NT2/D1 (cell line): ENCODE results near the gene RGS12.

Source experiments
- DNase-seq: peaks from one replicate; pipeline ENCODE4 v3.0.0-alpha.2; 2011; ENCODE audit warnings: low read depth, low spot score
- H3K27me3 ChIP-seq: 2 replicates; pipeline ENCODE4 v1.6.0; 2011; ENCODE audit warnings: mild to moderate bottlenecking; ENCODE audit not compliant: insufficient read length, insufficient read depth
- H3K36me3 ChIP-seq: 2 replicates; pipeline ENCODE4 v1.6.1; 2011; ENCODE audit warnings: mild to moderate bottlenecking, low read length, mixed read lengths; ENCODE audit not compliant: insufficient read depth, insufficient read length
- H3K4me1 ChIP-seq: 2 replicates; pipeline ENCODE4 v1.5.1; 2011; ENCODE audit not compliant: insufficient read depth, insufficient read length
- H3K4me3 ChIP-seq: 2 replicates; pipeline ENCODE4 v1.5.1; 2011; ENCODE audit warnings: low read depth; ENCODE audit not compliant: insufficient read length
- H3K9ac ChIP-seq: 2 replicates; pipeline ENCODE4 v1.6.0; 2011; ENCODE audit warnings: low read depth; ENCODE audit not compliant: insufficient read length
- H3K9me3 ChIP-seq: 2 replicates; pipeline ENCODE4 v1.5.1; 2011; ENCODE audit warnings: mild to moderate bottlenecking, low read length; ENCODE audit not compliant: insufficient read depth
- SUZ12 ChIP-seq: IDR thresholded peaks from 2 replicates; pipeline ENCODE4 v1.6.1; 2011; ENCODE audit not compliant: insufficient read length, insufficient read depth; ENCODE audit errors: extremely low read depth
- YY1 ChIP-seq: IDR thresholded peaks from 2 replicates; pipeline ENCODE4 v1.6.1; 2011; ENCODE audit not compliant: insufficient read length, insufficient read depth
- ZNF274 ChIP-seq: IDR thresholded peaks from 2 replicates; pipeline ENCODE4 v1.6.1; 2011; ENCODE audit warnings: mild to moderate bottlenecking, low read depth, low read length

RGS12 gene

DNA sequence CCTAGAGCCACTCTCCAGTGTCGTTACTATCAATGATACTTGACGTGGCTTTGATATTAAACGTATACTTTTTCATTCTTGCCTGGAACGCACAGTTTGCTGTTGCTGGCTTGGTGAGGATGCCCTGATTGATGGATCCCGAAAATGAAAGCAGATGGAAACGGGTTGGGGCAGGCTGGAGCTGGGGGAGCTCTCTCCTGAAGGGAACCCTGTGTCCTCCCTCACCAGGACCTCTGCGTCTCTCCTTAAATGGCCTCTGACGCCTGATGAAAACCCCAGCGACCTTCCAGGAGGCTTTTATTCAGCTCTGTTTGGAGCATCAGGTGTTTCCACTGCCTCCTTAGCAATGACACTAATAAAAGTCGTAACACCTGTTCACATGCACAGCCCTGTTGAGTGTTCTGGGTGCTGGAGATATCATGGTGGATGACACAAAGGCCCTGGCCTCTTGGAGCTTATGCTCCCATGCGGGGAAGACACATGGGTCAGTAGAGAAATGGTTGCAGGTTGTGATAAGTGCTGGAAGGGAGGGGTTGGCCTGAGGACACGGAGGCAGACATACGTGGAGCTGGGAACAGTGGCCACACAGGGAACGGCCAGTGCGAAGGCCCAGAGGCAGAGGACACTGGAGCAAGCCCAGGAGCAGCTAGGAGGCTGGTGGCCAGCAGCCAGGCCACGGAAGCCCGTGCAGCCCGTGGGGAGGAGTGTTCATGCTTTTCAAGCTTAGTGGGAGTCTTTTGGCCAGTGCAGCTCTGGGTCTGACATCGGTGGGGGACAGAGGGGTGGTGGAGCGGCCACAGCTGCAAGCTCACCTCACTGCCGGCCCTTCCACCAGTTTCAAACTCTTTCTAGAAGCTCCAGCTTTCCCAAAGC is 36.4 kb upstream of the RGS12 start:
- Histone ChIP-seq H3K27me3 (no peaks in the 10 kb centered on the region), H3K9me3 (no peaks in the 10 kb centered on the region), H3K4me1 (peaks cover 13% of the 10 kb centered on the region), H3K4me3 (no peak overlapping the region), H3K36me3 (peaks cover 6% of the 10 kb centered on the region), H3K9ac (no peak overlapping the region)
- DNase-seq: no peak
- no peak for TF ChIP-seq SUZ12

DNA sequence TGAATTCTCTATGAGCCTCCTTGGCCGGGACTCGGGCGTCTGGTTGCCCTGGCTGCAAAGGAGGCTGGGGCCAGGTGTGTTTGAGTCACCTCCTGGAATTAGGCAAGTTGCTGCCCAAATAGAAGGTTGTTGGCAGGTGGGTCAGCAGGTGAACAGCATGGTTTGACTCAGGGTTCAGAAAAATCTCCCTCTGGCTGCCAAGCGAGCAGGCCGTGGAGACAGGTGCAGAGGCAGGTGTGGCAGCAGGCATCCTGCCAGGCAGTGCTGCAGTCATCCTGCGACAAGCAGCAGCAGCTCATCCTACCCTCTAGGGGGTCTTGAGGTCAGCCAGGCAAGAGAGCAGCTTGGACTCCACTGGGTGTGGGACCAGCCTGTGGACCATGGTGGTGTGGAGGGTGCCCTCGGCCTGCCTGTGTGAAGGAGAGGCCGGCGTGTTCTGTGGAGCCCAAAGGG is 35.7 kb upstream of the RGS12 start:
- H3K4me3 ChIP-seq: no peak overlapping the region
- TF ChIP-seq SUZ12 (no peak), YY1 (no peak), ZNF274 (no peak)
- no peak for DNase-seq
- H3K4me1 ChIP-seq: peaks cover 13% of the 10 kb centered on the region
- no peaks in the 10 kb centered on the region for H3K27me3 ChIP-seq
- no peak overlapping the region for H3K9ac ChIP-seq
- H3K9me3 ChIP-seq: no peaks in the 10 kb centered on the region
- peaks cover 6% of the 10 kb centered on the region for H3K36me3 ChIP-seq

DNA sequence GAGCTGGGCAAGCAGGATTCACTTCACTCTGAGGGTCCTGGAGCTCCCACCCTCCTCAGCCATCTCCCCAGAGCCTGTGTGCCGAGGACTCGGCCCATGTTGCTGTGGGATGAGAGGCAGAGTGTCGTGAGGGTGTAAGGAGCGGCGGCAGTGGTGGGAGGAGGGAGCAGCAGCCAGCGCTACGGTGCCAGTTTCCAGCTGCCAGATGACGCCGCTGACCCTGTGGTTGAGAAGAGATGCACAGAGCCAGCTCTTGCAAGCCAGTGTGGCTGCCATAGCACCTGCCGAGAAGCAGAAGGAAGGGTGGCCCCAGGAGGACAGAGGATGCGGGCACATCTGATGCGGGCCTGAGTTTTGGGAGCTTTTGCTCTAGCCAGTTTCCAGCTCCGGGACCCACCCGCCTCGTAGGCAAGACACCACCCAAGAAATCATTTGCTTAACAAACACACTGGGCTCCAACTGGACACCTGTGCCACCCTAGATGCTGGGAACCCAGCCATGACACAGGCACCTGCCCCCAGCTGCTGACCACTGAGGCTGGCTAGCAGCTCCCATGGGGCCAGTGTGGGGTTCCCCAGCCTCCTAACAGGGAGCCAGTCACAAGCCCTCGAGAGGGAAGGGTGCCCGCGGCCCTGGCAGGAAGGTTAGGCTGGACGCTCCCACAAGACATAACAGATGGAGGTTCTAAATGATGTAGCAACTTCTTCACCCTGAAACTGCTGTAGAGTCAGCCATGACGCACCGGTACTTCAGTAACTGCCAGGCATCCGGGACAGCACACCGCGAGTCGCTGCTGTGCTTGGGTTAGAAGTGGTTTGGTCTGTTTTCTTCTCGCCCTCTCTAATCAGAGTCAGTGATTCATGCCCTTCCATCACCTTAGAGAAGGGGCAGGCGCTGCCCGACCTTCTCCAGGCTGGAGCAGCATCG is 35.0 kb upstream of the RGS12 start:
- Histone ChIP-seq H3K9ac (no peak overlapping the region), H3K9me3 (no peaks in the 10 kb centered on the region), H3K27me3 (no peaks in the 10 kb centered on the region), H3K4me1 (peaks cover 13% of the 10 kb centered on the region), H3K4me3 (no peak overlapping the region), H3K36me3 (peaks cover 6% of the 10 kb centered on the region)
- no peak for DNase-seq
- no peak for TF ChIP-seq SUZ12
- no peak for TF ChIP-seq YY1

DNA sequence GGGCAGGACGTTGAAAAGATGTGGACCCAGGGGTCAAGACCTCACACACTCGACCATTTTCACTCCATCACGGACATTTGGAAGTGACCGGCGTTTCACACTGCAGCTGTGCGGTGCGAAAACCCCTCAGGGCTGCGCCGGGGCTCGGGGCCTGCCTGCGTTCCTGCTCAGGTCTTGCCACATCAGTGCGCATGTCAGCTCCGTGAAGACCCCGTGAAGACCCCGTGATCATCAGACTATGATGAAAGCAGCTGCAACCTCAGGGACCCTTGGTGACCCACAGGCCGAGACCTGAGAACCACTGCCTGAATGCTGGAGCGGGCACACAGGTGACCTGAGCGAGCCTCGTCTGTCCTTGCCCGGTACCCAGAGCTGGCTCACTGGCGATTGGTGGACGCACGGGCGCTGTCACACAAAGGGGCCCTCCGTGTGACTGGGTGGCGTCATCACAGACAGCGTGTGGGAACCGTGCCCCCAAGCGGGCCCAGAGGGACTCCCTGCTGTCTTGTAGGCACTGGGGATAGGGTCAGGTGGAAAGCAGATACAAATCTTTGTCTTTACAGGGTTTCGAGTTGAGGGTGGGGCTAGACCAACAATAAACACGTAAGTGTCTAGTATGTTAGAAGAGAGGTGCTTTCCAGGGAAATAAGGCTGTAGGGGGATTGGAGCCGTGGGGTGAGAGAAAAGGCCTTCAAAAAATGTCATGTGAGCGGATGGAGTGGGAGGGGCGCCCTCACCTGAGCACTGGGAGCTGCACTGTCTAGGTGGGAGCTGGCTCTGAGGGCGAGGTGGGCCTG is 31.2 kb upstream of the RGS12 start:
- no peak overlapping the region for H3K4me3 ChIP-seq
- TF ChIP-seq YY1: no peak
- TF ChIP-seq ZNF274: no peak
- TF ChIP-seq SUZ12: no peak
- H3K9me3 ChIP-seq: no peaks in the 10 kb centered on the region
- H3K9ac ChIP-seq: no peak overlapping the region
- H3K36me3 ChIP-seq: no peaks in the 10 kb centered on the region
- DNase-seq: no peak
- no peaks in the 10 kb centered on the region for H3K4me1 ChIP-seq
- no peaks in the 10 kb centered on the region for H3K27me3 ChIP-seq

DNA sequence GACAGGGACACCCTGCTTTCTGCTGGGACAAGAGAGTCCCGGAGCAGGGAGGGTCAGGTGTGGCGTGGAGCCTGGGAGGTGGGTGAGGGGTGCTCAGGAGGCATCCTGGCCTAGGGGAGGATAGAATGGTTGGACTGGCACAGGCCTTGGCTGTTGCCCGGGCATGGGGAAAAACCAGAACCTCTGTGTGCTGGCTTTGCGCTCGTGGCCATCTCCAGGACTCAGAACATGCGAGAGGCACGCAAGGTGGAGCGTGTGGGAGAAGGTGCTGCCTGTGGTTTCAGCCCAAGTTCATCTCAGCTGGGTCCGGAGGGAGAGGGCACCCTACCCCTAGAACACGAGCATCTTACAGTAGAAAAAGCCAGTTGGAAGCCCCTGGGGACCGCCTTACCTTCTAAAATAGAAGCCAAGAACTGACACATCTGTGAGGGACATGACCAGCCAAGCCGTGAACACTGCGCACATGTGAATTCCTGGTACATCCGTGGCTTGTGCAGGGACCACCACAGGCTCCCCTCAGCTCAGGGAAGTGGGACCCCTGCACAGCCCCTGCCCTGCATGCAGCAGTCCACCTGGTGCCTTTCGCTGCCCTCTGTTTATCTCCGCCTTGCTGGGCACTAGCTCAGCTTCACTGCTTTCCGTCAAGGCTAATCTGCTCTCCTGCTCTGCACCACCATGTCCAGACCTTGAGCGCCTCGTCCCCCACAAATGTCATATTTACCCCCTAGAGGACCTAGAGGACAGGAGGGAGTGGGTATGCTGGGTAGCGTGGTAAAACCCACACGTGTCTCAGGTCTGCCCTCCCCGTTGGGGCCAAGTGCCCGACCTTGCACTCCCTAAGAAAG is 30.4 kb upstream of the RGS12 start:
- H3K4me3 ChIP-seq: no peak overlapping the region
- H3K4me1 ChIP-seq: peaks cover under 1% of the 10 kb centered on the region
- H3K27me3 ChIP-seq: no peaks in the 10 kb centered on the region
- H3K36me3 ChIP-seq: no peaks in the 10 kb centered on the region
- H3K9ac ChIP-seq: no peak overlapping the region
- H3K9me3 ChIP-seq: no peaks in the 10 kb centered on the region
- TF ChIP-seq SUZ12 (no peak), ZNF274 (no peak), YY1 (no peak)
- DNase-seq: no peak

DNA sequence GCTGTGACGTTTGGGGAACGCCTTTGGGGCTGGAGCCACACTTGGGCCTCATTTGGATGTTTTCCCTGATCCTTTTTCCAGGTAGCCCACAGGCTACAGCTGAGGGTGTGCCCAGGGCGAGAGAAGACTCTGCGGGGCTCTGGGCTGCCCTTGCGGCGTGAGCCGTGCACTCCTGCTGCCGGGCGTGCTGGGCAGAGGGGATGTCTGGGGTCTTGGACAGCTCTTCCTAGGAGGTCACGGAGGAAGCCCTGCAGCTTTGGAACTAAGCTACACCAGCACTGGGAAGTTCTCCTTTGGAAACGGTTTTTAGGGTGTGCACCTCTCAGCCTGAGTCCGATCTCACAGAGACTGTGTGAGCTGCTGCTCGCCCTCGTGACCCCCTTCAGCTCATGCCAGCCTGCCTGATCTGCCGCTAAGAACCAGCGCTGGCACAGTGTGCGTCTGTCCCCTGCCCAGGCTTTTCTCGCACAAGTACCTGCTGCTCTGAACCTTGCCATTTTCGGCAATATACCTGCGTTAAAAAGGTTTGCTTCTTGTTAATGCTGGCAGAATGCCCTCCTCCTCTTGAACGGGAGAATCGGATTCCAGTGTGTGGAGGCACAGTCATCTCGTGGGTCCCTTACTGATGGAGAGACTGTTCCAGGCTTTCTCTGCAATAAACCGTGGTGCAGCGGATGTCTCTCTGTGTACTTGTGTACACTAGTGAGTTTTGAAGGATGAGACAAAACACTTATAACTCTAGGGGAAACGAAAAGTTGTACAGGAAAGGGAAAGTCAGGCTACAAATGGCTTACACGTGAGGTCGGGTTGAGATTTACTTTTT is 29.6 kb upstream of the RGS12 start:
- Histone ChIP-seq H3K36me3 (no peaks in the 10 kb centered on the region), H3K4me3 (no peak overlapping the region), H3K9me3 (no peaks in the 10 kb centered on the region), H3K27me3 (no peaks in the 10 kb centered on the region), H3K4me1 (peaks cover 5% of the 10 kb centered on the region), H3K9ac (no peak overlapping the region)
- DNase-seq: no peak
- TF ChIP-seq ZNF274 (no peak), YY1 (no peak), SUZ12 (no peak)
